ENCODE results near the gene SLC6A17.

GRCh38 chr1:110220324-110220723 is 70.0 kb downstream of the SLC6A17 start:
- TF ChIP-seq EZH2 (IDR thresholded peaks at IDR 0.05; ENCODE audit: borderline replicate concordance, low read depth, low read length, poor library complexity, severe bottlenecking) (no peak), CTCF (conservative IDR thresholded peaks at IDR 0.05; ENCODE audit: low read depth, low read length) (no peak)

All from A673 (cell line).